Measurements from ENCODE around the gene NT5DC3. TPM values are rescaled to one million over a fixed set of nuclear protein-coding genes. Genes with fewer than 3 reads are reported as not detected.

The NT5DC3 gene
- polyA plus RNA-seq, 1 donor, result 9.3 TPM

DNA sequence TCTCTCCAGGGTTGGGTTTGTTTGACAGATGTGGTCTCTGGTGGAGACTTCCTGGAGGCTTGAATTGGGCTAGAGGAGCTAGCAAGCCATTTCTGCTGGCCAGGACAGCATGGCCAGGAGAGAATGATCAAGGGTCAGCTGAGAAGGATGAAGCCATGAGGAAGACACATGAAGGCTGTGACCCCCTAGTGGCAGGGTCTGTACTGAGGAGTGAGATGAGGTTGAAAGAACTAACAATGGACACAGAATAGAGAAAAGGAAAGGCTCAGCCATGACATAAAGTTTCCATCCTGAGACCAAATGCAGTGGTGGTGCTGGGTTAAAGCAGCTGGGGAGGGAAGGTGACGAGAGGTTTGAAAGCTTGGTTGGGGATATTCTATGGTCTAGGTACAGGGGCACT, 89.9 kb downstream of the NT5DC3 start:
- DNase-seq, result no peak

DNA sequence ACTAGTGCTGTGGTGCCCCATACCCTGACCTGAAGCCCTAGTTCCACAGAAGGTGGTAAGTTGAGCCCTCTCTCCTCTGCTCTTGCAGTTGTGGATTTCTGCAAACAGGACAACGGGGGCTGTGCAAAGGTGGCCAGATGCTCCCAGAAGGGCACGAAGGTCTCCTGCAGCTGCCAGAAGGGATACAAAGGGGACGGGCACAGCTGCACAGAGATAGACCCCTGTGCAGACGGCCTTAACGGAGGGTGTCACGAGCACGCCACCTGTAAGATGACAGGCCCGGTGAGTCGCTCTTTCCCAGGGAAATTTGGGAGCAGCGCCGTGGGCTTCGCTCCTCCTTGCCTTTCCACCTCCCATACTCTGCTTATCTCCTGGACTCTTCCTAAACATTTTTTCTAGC, 92.2 kb downstream of the NT5DC3 start:
- no peak for DNase-seq

DNA sequence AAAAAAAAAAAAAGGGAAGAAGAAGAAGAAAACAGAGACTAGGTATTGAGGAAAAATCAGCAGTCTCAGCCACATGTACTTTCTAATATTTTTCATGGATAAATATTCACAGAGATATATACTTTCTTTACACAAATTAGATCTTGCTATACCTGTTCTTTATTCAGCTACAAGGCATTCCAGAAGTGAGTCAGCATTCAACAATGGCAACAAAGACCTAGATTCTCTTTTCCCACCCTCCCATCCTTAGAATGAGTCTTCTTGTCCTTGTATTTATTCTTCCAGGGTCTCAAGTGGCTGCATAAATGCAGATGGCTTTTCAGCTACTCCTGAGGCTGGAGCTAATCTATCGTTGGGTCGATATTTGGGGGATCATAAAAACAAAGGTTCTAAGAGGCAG, 93.0 kb downstream of the NT5DC3 start:
- no peak for DNase-seq

DNA sequence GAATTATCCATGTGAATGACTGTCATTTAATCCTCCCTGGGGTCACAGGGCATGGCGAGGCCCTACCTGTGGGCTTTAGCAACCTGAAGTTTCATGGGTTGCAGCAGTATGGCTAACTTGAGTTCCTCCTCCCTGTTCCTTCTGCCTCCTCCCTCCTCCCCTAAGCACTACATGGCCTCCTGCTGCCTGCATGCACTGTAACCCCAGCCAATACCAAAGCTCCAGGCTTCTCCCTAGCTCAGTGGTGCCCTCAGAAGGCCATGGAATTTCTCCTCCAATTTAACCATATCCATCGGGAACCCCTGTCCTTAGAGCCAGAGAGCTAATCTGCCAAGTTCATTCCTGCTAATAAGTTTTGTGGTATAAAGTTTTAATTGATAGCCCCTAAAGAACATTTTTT, 95.1 kb downstream of the NT5DC3 start:
- no peak for DNase-seq

DNA sequence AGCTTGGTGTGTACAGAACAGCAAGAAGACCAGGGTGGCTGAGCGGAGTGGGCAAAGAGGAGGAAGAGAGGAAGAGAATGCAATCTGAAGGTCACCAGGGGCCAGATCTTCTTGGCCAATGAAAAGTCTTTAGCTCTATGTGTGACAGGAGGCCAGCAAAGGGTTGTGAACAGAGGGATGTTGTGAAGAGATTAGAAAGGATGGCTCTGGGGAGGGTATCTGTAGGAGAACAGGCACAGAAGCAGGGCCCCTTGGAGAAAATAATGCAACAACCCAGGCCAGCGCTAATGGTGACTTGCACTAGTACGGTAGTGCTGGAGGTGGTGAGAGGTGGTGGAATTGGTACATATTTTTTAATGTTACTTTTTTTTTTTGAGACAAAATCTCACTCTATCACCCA, 97.2 kb downstream of the NT5DC3 start:
- DNase-seq, result no peak

DNA sequence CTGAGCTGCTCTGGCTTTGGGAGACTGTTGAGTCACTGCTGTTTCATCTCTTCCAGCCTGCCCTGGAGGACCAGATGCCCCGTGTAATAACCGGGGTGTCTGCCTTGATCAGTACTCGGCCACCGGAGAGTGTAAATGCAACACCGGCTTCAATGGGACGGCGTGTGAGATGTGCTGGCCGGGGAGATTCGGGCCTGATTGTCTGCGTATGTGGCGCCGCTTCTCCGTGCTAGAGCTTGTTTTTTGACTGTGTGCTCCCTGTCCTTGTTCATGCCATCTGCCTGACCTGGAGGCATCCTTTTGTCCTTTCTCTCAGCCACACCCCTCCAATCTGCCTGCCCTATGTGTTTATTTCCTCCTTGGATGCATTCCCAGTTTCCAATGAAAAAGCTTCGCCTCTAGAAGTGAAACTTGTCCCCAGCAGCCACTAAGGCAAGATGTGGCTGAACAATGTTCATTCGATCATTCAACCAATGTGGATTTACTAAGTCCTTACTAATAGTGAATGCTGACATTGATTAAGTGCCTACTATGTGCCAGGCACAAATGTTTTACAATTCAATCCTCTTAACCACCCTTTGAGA, 98.6 kb downstream of the NT5DC3 start:
- DNase-seq, result peak; percentile 1

DNA sequence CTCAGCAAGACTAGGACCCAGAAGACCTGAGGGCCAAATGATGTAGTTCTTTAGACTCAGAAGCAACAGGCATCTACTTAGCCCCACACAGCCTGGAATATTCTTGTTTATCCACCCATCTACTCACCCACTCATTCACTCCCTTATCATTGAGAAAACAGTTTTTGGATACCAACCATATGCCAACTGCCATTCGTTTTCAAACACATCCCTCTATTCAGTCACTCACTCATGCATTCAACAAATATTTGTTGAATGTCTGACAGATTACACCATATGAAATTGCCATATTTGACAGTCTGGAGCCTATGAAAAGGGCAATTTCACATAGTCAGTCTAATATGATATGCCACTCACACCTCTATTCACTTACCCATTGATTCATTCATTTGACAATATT, 103.2 kb downstream of the NT5DC3 start:
- no peak for DNase-seq

DNA sequence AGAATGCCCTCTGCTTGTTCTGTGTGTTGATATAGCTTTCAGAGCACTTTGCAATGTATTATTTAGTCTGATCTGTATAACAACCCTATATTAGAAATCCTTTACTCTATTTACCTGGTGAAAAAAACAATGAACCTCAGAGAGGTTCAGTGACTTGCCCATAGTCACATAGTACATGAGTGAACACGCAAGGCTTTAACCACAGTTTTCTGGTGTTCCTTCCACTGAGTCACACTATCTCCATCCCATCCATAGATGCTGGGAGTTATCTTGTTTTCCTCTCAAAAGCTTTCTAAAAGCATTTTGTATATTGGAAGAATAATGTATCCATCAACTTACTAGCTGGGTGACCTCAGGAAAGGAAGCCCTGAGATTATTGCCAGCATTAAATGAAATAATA, 104.5 kb downstream of the NT5DC3 start:
- DNase-seq, result no peak

DNA sequence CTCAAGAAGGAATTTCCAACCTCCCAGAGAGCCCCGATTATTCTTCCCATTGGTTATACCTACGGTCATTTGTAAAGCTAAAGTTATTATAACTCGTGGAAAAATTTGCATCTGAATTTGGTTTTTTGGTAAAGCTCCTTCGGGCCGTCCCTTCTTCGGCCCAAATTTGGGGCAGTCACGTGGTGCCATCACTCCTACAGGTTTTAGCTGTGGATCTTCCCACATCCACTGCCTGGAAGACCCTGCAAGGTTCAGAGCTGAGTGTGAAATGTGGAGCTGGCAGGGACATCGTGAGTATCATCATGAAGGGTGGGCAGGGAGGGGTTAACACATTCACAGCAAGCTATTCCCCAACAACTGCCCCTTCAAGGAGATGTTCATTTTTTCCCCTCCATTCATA, 105.7 kb downstream of the NT5DC3 start:
- no peak for DNase-seq

DNA sequence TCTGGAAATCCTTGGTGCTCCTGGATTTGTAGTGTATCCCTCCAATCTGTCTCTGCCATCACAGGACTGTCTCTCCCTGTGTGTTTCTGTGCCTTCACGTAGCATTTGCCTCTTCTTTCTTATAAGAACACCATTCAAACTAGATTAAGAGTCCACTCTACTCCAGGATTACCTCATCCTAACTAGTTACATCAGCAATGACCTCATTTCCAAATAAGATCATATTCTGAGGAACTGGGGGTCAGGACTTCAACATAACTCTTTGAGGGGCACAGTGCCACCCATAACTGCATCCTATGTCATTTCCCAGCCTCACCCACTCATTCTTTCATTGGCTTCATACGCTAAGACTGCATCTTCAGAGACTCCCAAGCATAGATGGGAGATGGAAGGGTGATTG, 106.2 kb downstream of the NT5DC3 start:
- DNase-seq, result no peak

DNA sequence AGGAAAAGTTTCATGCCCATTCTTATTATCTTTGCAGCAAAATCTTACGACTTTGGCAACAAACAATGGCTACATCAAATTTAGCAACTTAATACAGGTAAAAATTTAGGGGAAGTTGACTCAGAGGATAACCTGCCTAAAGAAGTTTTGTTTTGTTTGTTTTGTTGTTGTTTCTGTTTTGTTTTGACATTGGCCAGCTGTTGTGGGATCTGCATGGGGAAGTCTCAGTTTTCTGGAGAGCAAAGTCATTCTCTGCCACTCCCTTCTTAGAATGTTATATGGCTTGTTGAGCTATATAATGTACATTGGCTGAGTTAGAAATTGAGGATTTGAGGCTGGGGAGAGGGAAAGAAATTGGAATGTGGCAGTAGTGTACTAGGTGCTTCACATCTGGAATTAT, 109.5 kb downstream of the NT5DC3 start:
- DNase-seq, result no peak

DNA sequence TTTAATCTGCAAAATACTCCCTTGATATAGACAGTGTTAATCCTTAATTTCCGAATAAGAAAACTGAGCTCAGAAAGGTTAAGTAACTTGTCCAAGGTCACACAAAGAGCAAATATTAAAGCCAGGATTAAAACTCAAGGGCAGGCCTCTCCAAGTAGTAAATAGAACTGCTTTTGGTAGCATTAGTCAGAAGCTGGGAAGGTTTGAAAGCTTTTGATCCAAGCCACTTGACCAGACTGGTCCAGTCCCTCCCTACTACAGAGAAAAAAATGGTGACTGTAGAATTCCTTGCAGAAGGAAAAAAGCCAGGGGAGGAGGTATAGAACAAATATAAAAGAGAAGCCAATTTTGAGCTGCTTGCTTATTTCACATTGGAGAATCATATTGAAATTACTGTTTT, 111.5 kb downstream of the NT5DC3 start:
- DNase-seq, result no peak

DNA sequence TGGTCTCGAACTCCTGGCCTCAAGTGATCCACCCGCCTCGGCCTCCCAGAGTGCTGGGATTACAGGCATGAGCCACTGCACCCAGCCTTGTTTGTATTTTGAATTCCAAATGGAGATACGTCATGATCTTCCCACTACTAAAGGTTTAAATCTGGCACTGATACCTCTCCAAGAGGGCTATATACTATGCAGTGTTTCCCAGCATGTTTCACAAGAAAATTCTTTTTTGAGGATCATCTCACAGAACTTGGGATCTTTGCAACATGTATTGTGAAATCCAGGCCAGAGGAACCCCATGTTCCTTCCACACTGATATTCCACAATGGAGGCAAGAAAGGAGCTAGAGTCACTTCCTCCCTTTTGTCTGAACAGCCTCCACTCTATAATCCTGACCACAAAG, 112.7 kb downstream of the NT5DC3 start:
- no peak for DNase-seq

DNA sequence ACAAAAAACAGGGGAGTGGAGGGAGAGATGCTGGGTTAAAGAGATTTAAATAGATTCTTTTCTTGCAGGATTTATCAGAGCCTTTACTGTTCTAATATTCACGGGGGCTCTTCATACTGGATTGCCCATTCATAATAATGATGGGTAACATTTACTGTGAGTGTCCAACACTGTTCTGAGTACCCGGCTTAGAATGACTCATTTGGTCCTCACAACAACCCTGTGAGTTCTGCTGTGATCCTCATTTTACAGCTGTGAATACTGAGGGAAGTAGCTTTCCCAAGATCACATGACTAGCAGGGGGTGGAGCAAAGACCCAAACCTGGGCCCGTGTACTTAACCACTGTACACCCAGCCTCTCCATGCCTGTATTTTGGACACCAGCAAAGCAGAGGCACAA, 113.4 kb downstream of the NT5DC3 start:
- DNase-seq, result no peak

DNA sequence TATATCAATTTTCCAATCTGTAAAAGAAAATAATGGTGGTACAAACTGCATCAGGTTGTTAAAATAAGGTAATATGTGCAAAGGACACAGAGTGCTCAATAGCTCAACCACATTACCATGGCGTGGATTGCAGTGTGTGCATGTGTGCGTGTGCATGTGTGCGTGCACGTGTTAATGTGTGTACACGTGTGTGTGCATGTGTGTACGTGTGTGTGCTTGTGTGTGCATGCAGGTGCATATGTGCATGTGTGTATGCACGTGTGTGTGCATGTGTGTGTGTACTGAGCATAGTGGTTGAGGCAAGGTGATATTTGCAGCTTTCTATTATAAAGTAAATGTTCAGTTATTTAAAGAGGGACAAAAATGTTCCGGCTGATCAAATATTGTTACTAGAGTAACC, 115.6 kb downstream of the NT5DC3 start:
- DNase-seq, result no peak

Other genes starting within 250 kb of the NT5DC3 start
- gene HSP90B1, start 89.2 kb upstream of the NT5DC3 start, polyA plus RNA-seq (ENCODE audit: insufficient read length), result 986 TPM
- gene TDG, start 124.6 kb upstream of the NT5DC3 start, polyA plus RNA-seq (ENCODE audit: insufficient read length), result 66.4 TPM
- 11.0 TPM for gene GLT8D2, start 209.0 kb upstream of the NT5DC3 start, polyA plus RNA-seq (ENCODE audit: insufficient read length)
- gene HCFC2, start 223.3 kb upstream of the NT5DC3 start, polyA plus RNA-seq (ENCODE audit: insufficient read length), result 22.3 TPM